Testis (tissue), 2 donors: ENCODE data around the gene LZTFL1.

ENCODE experiments used
- POLR2A ChIP-seq: fragments of 450-650 bp; IDR thresholded peaks from one replicate; pipeline ENCODE4 v1.6.1; 2017; ENCODE audit warnings: antibody characterized with exemption, mild to moderate bottlenecking, moderate library complexity
- TF ChIP-seq, protein P1 (sequence below), 3 experiments: fragments of 450-650 bp in 2 of 3; fragments of 200-600 bp in 1 of 3; sonication (generic) in 1 of 3; IDR thresholded peaks; one replicate each; pipeline ENCODE4 v1.5.1; 2016 to 2019; ENCODE audit warnings: antibody characterized with exemption in 3 of 3, mild to moderate bottlenecking in 2 of 3, moderate library complexity in 1 of 3

DNA sequence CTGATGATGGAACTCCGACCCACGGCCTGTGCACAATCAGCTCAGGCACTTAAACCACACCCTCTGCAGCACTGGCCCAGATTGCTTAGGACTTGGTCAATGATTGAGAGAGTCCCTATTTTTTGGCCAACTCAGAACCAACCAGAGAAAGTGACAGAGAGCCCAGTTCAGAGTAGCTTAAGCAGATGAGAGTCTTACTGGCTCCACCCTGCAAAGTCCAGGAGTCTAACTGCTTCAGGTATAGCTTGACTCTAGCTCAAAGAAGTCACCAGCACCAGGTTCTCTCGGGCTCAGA is 65.7 kb downstream of the LZTFL1 start:
- TF ChIP-seq, protein P1, sequence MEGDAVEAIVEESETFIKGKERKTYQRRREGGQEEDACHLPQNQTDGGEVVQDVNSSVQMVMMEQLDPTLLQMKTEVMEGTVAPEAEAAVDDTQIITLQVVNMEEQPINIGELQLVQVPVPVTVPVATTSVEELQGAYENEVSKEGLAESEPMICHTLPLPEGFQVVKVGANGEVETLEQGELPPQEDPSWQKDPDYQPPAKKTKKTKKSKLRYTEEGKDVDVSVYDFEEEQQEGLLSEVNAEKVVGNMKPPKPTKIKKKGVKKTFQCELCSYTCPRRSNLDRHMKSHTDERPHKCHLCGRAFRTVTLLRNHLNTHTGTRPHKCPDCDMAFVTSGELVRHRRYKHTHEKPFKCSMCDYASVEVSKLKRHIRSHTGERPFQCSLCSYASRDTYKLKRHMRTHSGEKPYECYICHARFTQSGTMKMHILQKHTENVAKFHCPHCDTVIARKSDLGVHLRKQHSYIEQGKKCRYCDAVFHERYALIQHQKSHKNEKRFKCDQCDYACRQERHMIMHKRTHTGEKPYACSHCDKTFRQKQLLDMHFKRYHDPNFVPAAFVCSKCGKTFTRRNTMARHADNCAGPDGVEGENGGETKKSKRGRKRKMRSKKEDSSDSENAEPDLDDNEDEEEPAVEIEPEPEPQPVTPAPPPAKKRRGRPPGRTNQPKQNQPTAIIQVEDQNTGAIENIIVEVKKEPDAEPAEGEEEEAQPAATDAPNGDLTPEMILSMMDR (IDR thresholded peaks at IDR 0.05): no peak
- no peak for TF ChIP-seq POLR2A
